Activated CD4-positive, alpha-beta T cell treated with anti-CD3 and anti-CD28 coated beads for 4 hours (primary cell): ENCODE results near the gene PTPN2.
"Not testable (repeated sequence)": the region's sequence is repeated elsewhere in the genome, so short reads cannot be mapped to it uniquely, and the experiment has no call there.

Experiments used
- DNase-seq, 2 donors: peaks; one replicate each; pipeline ENCODE4 v3.0.0-alpha.2; 2020

The PTPN2 gene

GRCh38 chr18:12883684-12884405 is at the start of gene PTPN2:
Gene PTPN2, minus strand, starts transcription at chr18:12884237. Its CDS starts 96 bp downstream, at chr18:12884141.
- DNase-seq = peak; percentile 87 to 90

DNA sequence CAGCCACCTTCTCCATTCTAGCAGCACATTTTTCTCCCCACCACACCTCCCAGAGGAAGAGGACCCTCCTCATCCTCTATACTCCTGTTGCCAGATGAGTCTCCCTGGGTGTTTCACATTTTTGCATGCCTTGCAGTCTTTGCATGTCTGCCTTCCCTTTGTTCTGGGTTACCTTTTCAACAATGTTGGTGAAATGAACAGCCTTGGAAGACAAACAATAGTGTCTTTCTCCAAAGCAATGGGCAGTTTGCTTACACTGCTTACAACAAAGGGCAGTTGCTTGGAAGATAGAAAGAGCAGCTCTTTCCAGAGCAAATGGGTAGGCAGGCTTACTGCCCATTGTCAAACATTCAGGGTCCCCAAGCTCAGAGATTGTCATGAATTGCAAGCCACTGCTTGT is 49.3 kb upstream of the PTPN2 start:
- no peak for DNase-seq

- no peak for DNase-seq
Measured at GRCh38 chr18:12930908-12931307, 46.9 kb upstream of the PTPN2 start.

DNA sequence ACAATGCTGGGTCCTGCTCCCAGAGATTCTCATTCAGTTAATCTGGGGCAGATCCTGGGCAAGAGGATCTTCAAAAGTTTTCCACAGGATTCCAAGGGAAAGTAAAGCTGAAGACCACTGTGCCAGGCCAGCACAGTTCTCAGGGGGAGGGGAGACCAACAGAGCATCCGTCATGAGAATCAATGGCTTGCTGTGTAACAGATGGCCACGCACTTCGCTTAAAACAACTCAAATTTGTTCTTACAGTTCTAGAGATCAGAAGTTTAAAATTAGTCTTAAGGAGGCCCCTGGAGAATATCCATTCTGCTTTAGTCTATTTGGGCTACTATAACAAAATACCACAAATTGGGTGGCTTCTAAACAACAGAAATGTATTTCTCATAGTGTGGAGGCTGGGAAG is 46.3 kb upstream of the PTPN2 start:
- no peak for DNase-seq

GRCh38 chr18:12929477-12930083 is 45.5 kb upstream of the PTPN2 start:
- DNase-seq = no peak

- DNase-seq = no peak
Measured at GRCh38 chr18:12928641-12929040, 44.6 kb upstream of the PTPN2 start.

- DNase-seq = no peak
Measured at GRCh38 chr18:12928206-12928605, 44.2 kb upstream of the PTPN2 start.

DNA sequence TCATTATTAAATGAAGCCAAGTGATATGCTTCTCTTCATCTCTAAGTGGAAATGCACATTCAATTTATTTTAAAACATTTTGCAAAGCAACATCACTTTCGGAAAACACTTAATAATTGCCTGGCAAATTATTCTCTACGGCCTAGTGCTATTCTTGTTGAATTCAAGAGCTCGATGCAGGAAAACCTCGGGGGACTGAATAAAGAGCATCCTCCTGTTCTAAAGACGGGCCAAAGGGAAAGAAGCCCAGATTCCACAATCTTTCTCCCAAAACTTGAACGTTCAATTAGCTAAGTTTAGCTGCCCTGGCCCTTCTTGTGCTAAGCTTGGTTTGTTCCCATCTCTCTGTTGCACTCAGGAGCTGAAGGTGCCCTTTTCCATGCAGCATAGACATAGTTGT is 40.6 kb upstream of the PTPN2 start:
- DNase-seq = no peak

- DNase-seq = no peak
Measured at GRCh38 chr18:12922266-12922665, 38.2 kb upstream of the PTPN2 start.

DNA sequence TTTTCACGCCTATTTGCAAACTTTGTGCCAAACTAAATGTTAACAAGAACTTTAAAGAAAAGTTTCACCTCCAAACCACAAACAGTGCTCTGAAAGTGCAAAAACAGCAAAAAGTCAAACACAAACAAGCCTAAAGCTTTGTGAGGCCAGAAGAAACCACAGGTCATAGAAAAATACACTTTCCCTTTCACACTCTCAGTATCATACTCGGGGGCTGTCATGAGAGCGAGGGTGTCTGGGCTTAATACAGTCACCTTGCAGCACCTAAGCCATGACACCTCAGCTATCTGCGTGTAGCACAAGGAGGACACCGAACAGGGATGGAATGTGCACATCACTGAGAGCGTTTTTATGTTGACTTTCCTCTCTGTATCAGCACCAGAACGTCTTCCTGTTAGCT is 37.1 kb upstream of the PTPN2 start:
- DNase-seq = peak in 1 of 2 donors; percentile 9

DNA sequence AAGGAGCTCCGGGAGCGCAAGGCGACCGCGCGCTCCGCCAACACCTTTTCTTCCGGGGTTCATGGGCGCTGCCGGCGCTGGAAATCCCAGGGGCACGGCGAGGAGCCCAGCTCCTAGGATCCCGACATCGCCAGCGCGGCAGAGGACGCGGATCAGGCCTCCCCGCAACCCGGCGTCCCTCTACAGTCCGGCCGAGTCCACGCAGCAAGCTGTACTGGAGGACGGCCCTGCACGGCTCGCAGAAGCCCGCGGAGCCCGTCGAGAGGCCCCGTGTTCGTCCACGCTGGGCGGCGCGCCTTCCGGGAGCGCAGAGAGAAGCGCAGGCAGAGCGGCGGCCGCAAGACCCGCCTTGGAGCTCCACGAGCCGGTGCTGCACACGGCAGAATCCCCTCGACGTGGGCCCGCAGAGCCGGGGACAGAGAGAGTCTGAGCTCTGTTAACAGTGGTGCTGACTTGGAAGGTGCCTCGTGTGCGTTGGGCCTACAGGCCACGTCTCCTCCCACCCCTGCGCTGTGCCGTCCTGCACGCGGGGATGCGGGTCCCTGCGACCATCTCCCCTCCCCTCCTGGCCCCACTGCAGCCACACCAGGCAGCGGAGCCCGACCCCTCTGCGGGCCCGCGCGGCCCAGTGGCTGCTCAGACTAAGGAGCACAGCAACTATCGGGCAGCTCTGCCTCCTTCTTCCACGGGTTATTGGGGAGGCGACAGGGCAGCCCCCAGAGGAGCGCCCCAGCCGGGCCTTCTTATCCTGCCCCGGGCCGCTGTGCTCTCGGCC is 28.1 kb upstream of the PTPN2 start:
- no peak for DNase-seq

- peak; percentile 38 to 56 for DNase-seq
Measured at GRCh38 chr18:12911025-12911928, 27.2 kb upstream of the PTPN2 start.

DNA sequence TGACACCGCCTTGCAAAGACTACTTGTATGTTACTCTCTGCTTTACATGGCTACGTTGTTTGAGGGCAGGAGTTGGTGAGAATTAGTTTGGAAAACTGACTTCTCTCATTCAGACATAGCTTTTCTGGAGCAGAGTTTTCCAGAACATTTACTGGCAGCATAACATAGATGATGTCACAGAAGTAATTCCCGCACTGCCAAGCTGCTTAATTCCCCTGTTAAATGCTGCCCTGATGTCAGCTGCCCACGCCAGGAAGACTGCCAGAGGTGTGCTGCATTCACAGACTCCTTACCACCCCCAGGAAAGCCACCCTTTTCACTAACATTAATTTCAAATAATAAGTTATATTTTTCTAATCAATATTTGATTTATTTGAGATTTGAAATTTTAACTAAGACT is 24.7 kb upstream of the PTPN2 start:
- DNase-seq = no peak

- no peak for DNase-seq
Measured at GRCh38 chr18:12907258-12907925, 23.4 kb upstream of the PTPN2 start.

DNA sequence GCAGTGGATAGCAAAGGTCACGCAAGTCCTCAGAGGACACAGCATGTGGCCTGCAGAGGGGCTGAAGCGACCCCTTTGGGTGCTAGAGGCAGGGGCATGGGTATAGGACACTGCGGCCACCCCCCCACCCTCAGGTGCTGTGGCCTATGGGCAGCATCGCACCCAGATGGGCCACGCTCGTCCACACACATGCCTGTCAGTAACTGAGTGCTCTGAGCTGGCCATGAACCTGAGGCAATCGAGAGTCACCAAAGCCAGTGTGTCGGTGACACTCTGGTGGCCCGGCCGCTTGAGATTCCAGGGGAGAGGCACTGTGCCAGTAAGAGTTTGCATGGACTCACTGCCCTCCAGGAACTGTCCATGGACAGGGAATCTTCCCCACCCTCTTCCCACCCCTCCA is 22.7 kb upstream of the PTPN2 start:
- DNase-seq = no peak

GRCh38 chr18:12906119-12906518 is 22.1 kb upstream of the PTPN2 start:
- no peak for DNase-seq

DNA sequence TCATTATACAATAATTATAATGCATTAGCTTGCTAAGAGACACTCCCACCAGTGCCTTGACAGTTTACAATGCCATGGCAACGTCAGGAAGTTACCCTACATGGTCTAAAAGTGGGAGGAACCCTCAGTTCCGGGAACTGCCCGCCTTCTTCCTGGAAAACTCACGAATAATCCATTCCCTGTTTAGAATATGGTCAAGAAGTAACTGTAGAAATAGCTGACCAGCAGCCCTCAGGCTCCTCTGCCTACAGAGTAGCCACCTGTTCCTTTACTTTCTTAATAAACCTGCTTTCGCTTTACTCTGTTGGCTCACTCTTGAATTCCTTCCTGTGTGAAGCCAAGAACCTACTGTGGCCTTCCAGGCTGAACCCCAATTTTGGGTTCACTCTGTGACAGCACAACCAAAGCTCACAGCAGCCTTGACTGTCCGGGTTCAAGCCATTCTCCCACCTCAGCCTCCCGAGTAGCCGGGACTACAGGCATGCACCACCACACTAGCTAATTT is 20.0 kb upstream of the PTPN2 start:
- peak; percentile 49 to 58 for DNase-seq

GRCh38 chr18:12901208-12901607 is 17.2 kb upstream of the PTPN2 start:
- not testable (repeated sequence) for DNase-seq

- DNase-seq = not testable (repeated sequence)
Measured at GRCh38 chr18:12896784-12897333, 12.8 kb upstream of the PTPN2 start.

DNA sequence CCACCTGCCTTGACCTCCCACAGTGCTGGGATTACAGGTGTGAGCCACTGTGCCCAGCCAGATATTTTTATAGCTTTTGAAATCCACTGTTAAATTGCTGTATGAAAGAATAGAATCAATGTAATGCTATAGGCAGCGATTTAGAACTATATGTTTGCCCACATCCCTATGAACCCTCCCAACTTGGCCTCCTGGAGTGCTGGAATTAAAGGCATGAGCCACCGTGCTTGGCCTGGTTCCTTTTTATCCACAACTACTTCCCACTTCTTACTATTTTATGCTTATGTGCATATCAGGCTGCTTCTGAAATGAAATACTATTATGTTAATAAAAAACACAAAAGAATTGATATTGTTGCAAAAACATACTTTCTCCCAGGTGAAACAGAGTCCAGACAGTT is 11.6 kb upstream of the PTPN2 start:
- no peak for DNase-seq

DNA sequence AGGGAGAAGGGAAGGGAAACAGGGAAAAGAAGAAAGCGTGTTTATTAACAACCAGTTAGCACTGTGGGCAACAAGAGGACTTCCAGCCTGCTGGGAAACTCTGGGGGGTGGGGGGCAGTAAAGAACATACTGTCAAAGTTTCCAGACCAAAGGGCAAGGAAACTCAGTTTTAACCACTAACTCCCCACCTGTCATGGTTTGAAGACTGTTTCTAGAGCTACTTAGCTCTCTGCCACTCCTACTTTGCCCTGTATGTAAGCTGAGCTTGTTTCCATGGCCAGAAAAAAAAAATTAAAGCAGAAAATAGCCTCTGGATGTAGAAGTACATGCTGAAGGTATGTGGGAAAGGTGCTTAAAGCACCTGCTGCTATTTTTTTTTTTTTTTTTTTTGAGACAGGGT is 11.0 kb upstream of the PTPN2 start:
- DNase-seq = no peak

DNA sequence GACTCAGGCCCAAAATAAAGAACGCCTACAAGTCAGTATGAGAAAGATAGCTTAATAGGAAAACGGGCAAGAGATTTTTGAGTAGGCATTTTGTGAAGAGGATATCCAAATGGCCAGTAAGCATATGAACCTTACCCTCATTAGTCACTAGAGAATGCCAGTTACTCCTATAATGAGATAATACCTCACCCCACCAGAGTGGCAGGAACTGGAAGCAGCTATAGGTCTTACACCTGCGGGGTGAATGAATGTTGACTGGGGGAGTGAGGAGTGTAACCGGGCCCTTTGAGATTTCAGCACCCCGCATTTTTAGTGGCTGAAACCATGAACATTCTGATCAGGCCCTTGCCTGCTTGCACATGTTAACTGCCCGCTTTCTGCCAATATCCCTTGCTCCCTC is 7.5 kb upstream of the PTPN2 start:
- DNase-seq = no peak
